Loucy (cell line): ENCODE data around the gene HOXD10.

Source experiments
- CTCF ChIP-seq: fragments of 200-600 bp; sonication (generic); conservative IDR thresholded peaks from 2 replicates; pipeline ENCODE4 v1.5.1; 2014; ENCODE audit warnings: mild to moderate bottlenecking, antibody characterized with exemption, low read length
- EZH2phosphoT487 ChIP-seq: fragments of 200-600 bp; IDR thresholded peaks from 2 replicates; pipeline ENCODE4 v1.6.1; 2018; ENCODE audit warnings: antibody characterized with exemption, mild to moderate bottlenecking, moderate library complexity, borderline replicate concordance

- TF ChIP-seq CTCF = no peak
- TF ChIP-seq EZH2phosphoT487 = no peak
Observed at GRCh38 chr2:176105078-176105729, 11.4 kb upstream of the HOXD10 start.
